Stimulated activated CD4-positive, alpha-beta T cell treated with anti-CD3 and anti-CD28 coated beads, Interleukin-1b, Interleukin-23, amount 100 ng/mL, for 24 hours (primary cell): ENCODE data around the gene NRP2.

Source experiments
- DNase-seq, 4 experiments: peaks; one replicate each; pipeline ENCODE4 v3.0.0-alpha.2; 2020; ENCODE audit warnings: low read depth in 4 of 4, low spot score in 1 of 4

Gene NRP2

GRCh38 chr2:205686056-205686782 is 3.9 kb downstream of the NRP2 start:
- no peak for DNase-seq

- DNase-seq = no peak
Measured at GRCh38 chr2:205686783-205687640, 4.7 kb downstream of the NRP2 start.

DNA sequence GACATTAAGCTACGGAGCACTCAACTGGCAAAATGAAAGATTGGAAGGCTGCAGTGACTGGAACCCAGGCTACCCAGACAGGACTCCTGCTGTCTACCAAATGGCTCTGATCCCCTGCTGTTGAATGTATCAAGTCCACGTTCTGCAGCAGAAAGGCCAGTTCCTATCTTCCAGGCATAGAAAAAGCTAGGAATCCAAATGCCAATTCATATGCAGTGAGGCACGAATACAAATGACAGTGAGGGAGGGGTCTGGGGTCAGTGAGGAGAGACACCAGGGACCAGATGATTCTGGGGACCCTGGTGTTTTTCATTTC is 5.3 kb downstream of the NRP2 start:
- DNase-seq = no peak

DNA sequence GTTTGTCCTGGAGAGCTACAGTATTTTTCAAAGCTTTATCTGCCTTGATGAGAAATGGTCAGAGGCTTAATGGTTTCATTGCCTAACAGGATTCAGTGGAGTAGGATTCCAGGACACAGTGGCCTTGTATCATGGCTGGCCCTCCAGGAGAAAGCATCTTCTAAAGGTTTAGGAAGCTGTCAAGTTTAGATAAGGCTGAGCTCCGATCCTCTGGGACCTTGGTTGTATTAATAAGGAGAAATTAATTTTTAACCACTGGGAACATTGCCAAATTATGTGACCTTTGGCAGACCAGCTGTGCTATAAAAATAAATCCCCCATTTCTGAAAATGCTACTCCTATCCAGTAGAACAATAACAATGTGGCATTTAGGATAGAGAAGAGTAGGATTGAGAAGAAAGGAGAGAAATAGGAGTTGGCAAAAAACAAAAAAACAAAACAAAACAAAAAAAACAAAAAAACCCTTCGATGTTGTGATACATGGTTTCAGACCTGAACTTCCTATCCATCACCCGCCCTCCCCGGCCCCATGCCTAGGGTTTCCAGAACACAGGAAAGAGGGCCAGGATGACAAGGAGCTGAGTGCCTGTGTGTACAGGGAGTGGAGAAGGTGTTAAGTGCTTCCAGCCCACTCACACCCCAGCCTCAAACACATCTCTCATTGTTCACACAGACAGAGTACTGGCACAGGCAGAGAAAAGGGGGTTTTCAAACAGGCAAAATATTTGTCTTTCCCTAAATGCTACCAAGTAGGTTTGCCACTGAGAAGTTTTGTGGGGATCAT is 6.3 kb downstream of the NRP2 start:
- DNase-seq = no peak

DNA sequence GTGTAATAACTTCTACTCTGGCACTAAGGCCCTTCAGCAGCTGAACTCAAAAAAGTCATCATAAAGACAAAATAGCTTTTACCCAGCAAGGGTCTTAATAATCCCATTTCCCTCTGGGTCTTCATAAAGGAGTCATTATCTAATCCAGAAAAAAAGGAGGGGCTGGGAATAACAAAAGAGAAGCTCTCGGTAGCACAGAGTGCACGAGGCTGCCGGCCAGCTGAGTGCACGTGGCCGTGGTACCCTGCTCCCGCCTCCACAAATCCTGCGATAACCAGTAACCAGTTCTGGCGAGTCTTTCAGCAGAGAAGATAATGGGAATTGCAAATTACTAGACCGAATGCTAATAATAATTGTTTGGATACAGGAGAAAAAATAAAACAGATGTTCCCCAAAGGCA is 7.5 kb downstream of the NRP2 start:
- DNase-seq = no peak

DNA sequence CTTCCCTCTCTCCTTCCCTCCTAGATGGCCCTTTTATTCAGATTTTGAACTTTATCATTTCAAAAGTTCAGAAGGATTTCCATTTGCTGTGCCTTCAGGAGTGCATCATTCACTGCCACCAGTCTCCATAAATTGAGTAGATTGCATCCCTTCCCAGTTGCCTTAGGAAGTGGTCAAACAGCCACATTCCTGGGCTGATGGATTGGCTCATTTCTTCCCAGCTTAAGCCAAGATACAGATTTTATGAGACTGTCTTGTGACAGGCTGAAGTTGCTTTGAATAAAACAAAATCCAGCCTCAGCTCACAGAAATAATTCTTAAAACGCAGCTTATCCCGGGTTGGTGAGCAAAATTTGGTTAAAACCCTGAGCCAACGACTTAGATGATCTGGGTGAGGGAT is 9.8 kb downstream of the NRP2 start:
- no peak for DNase-seq

DNA sequence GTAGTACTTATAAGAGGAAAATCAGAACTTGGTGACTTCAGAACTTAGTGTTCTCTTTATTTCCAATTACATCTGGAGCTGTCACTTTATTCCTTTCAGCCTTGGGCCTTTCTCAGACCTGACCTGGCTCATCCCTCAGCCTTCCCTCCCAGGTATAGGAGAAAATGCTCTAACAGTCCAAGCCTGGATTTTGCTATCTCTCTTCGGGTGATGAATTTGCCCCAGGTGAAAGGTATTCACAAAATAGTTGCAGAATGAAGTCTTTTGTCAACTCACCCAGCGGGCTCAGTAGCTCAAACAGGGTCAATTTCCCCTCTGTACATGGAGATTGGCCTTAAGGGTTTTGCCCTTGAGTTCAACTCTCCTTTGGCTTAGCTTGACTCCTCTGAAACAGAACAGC is 12.0 kb downstream of the NRP2 start:
- DNase-seq = no peak

DNA sequence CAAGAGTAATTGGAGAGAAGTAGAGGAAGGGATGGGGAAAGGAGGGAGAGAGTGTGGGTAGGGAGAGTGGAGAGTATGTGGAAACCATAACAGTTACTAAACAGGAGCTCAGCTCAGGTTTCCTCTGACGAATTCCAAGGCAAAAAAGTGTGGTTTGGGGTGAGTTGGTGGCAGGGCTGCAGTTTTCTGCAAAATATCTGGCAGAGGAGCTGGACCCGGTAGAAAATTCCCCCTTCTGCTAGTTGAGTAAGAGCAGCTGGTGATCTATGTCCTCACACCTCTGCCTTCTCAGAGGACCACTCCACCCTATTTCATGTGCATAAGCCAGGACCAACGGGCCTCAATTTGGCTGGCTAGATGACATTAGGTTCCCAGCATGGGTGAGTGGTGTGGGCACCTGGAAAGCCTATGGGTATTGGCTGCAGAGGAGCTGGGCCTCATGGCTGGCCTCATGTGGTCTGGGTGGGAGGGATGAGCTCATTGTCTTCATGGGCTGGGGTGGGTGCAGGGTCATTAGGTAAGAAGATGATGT is 13.2 kb downstream of the NRP2 start:
- DNase-seq = no peak

DNA sequence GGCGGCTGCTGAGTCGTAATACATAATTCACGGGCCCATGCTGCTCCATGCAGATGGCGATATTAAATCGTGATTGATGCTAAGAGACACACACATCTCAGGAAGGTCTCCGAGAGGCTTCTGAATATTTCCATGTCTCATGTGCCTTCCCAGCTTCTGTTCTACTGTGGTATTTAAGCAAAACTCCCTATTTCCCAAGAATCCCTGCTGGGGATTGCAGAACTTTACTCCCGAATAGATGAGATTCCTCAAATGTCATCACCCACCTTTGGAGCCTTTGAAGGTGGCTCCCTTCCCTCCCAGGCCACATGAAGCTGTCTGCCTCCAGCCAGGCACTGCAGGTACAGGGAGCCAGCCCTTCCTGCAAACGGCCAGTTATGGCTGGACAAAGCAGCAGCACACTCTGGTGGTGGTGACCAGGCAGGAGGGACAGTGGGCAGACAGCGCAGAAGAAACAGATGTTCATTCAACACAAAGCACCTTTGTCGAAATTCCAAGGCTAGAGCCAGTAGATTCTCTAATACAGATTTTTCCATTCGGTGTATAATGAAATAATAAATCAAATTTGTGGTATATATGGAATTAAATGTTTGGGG is 14.1 kb downstream of the NRP2 start:
- no peak for DNase-seq

- DNase-seq = no peak
Measured at GRCh38 chr2:205696927-205697441, 14.7 kb downstream of the NRP2 start.

- no peak for DNase-seq
Measured at GRCh38 chr2:205698286-205699268, 16.3 kb downstream of the NRP2 start.

GRCh38 chr2:205699515-205700289 is 17.4 kb downstream of the NRP2 start:
- no peak for DNase-seq

- no peak for DNase-seq
Measured at GRCh38 chr2:205700331-205701132, 18.2 kb downstream of the NRP2 start.

DNA sequence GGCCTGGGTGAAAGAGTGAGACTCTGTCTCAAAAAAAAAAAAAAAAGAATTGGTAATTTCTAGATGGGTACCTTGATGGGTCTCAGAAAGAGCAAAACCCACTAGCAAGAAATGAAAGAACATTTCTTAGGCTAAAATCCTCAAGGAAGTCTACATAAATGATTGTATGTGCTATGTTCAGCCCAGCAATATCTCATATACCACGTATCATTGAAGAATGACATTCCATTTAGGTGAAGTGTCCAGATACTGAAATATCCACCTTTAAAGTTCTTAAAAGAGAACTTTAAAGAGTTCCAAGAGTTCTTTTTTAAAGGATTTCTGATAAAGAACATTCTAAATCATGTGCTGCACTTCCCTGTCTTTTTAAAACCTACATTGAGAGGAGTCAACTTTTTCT is 19.2 kb downstream of the NRP2 start:
- no peak for DNase-seq

DNA sequence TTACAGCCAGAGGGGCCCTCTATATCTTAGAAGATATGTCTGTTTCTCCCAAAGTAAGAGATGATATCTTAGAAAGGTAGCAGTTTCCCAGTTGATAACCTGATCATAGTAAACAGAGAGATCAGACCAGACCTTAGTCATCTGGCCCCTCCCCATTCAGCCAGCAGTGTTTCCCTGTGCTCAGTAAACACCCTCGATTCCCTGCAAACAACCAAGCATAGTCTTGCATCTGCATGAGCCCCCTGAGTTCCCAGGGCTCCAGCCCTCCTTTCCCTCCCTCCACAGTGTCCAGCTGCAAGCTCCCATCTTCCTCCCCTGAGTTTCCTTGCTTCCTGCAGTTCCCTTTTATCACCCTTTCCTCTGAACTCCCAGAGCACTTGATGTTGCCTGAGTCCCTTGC is 20.3 kb downstream of the NRP2 start:
- no peak for DNase-seq

GRCh38 chr2:205703471-205704126 is 21.3 kb downstream of the NRP2 start:
- DNase-seq = no peak

GRCh38 chr2:205704127-205704741 is 21.9 kb downstream of the NRP2 start:
- DNase-seq = no peak
